CD4-positive, alpha-beta T cell treated with Interleukin-6 at 100 ng/mL for 8 hours (primary cell): ENCODE results near the gene PDE1A.

Source experiments
- DNase-seq: peaks from one replicate; pipeline ENCODE4 v3.0.0-alpha.2; 2020; ENCODE audit warnings: mixed read lengths, low spot score

Gene PDE1A

DNA sequence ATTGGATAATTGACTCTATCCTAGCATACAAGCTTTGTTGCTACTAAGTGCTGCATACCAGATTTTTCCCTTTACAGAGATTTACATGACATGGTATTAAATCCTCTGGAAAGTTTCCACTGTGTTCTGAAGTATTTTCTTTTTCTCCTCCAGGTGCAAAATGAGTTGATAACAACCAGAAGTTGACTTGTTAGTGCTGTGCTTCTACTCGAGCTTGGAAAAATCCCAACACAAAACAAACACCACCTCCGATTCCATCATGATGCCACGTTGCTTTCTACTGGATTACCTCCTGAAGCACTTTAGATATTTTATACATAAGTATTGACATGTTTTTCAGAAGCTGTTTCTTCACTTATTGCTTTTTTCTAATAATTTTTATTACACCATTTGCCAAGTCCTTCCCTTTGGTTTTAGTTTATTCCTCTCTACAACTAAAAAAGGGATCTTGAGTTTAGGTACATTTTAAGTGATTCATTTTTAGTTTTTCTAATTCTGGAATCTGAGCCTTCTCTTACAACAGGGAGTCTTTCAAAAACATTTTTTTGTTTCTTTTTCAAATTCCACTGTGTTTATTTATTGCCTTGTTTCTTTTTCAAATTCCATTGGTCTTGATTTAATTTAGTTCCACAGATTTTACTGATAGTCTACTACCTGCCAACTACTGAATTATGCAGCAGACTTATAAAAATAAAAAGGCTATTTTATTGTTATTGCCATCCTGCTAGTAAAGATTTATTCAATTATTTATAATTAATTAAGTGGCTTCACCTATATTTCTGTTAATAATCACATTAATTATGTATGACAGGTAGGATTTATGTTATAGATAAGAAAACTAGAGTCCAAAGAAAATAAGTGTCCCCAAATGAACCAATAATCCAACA lies 297.8 kb downstream of the PDE1A start:
- DNase-seq, result no peak

DNA sequence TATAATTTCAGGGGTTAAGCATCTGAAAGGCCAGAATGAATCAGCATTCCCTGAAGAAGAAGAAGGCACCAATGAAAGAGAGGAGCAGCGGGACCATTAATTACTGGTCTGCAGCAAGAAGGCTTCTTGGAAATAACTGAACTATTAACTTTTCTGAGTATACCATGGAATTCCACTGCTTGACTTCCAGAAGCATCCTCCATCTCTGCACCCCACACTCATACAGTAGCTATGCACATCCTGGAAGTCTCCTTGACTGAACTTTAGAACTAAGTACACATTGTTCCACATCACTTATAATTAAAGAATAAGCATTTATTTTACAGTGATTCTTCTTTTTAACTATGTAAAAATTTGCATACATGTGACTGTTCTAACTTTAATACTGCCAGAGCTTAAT lies 309.6 kb downstream of the PDE1A start:
- no peak for DNase-seq

DNA sequence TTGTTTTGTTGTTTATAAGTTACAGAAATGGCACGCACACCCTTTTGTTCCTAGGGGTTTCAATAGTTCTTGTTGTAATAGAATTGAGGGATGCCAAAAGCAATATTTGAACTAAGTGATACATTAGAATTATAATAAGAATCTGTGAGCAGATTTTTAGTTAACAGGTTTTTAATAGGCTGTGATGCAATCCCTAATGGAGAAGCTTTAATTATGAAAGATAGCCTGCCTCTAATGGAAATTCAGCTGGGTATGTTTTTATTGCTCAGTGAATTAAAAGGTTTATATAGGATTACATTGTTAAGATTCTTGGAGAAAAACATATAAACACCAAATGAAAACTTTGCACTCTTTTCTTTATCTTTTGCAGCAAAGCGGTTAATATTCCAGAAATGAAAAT lies 310.1 kb downstream of the PDE1A start:
- no peak for DNase-seq

DNA sequence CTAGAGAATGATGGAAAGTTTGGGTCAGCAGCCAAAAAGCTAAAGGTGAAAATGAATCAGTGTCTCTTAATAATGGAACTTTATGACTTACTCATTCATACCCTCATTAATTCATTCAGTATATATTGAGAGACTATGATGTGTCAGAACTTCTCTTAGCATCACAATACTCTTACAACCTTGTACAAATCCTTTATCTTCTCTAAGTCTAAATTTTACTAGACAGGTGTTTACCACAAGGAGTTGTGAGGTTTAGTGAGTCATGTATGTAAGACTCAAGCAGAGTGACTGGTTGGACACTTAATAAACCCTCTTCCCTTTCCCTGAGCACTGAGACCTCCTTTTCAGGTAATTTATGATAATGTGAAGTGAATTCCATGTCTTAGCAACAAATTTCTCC lies 311.6 kb downstream of the PDE1A start:
- no peak for DNase-seq

DNA sequence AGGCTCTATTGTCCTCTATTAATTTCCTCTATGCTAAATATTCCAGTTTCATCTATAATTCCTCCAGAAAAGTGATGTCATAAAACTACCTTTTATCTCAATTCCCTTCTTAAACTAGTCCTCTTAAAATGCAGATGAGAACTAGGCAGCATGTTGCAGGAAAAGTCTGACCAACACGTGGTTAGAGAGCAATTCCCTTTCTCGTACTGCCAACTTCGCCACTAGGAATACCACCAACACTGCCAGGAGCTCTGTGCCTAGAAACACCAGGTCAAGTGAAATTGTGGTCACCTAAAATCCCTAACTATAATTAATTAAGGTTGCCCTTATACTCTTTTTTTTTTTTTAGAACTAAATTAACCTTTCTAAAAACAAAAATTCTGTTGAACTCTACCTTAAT lies 313.5 kb downstream of the PDE1A start:
- no peak for DNase-seq

DNA sequence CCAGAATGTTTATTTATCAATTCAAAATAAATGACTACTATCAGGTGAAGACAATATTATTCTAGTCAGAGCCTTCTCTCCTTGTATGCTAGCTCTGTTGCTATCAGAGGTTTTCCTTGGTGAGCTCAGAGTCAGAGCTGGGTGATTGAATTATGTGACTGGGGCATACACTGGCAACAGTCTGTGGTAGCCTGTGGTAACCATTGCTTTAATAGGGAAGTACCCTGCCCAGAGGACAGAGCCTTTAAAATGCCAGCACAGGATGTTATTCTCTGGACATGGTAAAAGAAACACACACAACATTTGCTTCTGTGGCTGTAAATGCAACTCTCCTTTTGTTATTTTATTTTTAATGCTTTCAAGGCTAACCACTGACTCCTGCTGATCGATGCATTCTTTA lies 316.5 kb downstream of the PDE1A start:
- DNase-seq, result no peak

DNA sequence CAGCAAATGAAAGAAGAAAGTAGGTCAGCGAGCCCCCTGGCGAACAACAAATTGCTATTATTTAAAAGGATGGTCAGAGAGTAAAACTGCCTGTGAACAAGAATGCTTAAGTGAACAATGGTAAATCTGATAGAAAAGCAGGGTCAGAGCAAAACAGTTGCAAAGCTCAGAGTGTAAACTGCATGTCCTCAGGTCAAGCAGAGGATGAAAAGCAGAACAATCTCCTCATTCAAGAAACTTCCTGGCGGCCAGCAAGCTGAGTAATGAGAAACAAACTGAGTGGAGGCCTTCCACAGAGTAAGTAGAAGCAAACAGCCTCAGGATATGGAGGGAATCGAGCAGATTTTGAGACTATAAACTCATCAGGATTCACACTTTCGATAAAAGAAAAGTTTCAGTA lies 323.3 kb downstream of the PDE1A start:
- no peak for DNase-seq

DNA sequence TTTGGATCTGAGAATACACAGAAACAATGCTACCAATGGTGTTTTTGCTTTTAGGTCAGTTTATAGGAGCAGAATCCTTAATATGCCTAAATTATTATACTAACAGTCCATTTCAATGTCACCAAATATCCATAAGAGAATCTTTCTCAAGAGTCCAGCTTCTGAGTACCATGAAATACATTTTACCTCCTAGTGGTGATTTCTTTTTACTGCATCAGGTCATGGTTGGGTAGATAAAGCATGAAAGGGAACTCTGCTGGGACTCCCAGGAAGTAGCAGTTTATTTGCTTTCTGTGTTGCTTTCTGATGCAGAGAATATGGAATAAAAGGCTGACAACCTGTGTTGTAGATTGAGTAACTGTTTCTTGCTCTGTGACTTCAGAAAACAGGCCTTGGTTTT lies 325.6 kb downstream of the PDE1A start:
- no peak for DNase-seq

DNA sequence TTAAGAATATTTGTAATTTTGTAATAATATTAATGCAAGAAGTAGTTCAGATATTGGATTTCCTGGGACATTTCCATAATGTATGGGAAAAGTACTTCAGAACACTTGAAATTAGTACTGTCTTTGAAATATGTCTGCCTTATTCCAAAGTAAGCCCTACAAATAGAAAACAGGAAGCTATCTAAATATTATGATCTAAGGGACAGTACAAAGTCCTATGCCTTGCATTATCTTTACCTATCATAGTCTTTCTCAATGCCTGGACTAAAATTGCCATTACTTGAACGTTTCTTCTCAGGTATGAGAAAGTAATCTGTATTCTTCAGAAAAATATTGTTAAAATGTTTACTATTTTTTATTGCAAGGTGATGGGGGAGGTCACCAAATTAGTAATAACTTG lies 328.2 kb downstream of the PDE1A start:
- no peak for DNase-seq

DNA sequence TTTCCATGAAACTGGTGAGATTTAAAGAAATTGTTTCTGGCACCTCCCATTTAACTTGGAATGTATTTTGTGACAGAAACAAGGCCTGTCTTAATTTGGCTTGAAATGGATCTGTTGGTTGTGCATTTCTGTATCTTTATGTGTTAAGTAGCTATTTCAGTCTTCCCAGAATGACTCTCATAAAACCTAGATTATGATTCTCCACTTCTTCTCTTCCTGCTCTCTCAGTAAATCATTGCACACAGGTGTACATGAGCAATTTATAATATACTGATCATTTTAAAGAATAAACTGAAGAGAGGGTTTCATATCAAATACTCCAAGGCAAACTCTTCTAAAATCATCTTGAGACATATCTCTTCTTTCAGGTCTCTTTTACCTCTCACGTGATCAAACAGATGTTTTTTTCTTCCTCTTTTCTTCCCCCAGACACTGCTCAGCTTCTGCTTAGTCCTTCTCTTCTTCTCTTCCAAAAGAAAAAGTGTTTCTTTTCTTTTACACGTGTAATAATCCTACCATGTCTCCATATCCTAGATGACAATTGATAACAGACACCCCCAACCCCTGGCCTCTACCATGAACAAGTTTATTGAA lies 329.2 kb downstream of the PDE1A start:
- no peak for DNase-seq

DNA sequence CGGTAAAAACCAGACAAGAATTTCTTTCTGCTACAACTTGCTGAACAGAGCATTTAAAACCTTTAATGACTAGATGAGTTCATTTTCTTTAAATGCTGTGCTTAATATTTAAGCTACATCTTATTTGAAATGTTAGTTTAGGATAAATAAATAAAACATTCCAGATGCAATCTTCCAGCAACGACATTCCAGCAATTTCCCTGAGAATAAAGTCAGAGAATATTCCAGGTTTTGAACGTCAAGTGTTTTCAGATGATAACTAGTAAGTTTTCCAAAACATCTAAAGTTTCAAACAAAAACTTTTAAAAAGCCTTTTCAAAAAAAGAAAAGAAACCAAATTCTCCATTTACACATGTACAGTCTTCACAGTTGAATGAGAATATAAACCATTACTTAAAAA lies 336.4 kb downstream of the PDE1A start:
- no peak for DNase-seq
